ENCODE measurements around the gene SYNPR.

DNA sequence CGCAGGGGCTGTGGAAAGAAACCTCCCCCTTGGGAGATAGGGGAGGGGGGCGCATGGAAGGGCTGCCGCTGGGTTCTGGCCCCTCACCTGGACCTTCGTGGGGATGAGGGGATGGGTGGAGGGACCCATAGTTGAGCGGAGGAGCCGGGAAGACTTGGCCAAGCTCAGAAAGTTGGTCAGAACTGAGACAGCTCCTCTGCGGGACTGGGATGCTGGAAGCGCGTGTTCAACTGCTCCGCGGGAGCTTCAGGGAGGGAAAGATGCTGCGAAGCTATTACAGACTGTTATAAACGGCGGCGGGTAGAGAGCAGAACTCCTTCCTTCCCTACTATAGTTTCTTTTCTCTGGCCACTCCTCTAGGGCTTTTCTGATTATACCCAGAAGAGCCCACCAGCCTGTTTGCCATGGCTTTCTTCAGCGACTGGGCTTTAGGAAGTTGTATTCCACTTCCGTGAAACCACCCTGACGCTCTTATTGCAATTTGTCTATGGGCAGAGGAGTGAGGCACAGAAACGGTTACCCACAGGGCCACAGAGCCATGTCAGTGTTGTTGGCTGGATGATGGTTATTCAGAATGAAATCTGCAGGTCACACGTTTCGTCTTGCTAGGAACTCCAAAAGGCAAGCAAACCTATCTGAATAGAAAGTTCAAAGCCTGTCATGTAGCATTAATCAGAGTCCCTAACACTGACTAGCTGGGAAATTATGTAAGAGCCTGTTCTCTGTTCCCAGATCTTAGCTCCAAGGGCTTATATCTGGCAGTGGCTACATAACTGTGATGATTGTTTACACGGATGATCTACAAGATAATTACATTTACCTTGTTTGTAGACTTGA, 1.1 kb downstream of the SYNPR start:
- TF ChIP-seq CTCF (IDR thresholded peaks at IDR 0.05) (no peak), POLR2A (IDR thresholded peaks at IDR 0.05) (no peak)

Data from heart left ventricle (tissue), 13 donors.